GM12878 (cell line): Measurements from ENCODE around the gene LRRK1. TPM values are rescaled to one million over a fixed set of nuclear protein-coding genes. Genes with fewer than 3 reads are reported as not detected.

Experiments
- ATAC-seq: fragments of 200-7000 bp; cut with Tn5 transposase; 3 replicates; pipeline ENCODE4 v1.9.1; 2020; ENCODE audit warnings: mild to moderate bottlenecking, moderate library complexity
- BruUV-seq: library from RNA; stranded (reverse); fragments of 400-500 nt; replicated peaks from 2 replicates; lab custom pipeline; 2021; lab: Mats Ljungman, UMichigan
- CTCF ChIA-PET: fragments of 300-600 bp; sonication (Branson Sonifier 250); formaldehyde crosslinking; extraction: SDS; loops from one replicate; lab custom pipeline; 2021; ENCODE audit warnings: inconsistent platforms; lab: Yijun Ruan, JAX
- POLR2A ChIA-PET: fragments of 350-600 bp; formaldehyde crosslinking; extraction: SDS; loops from one replicate; lab custom pipeline; 2021; ENCODE audit warnings: inconsistent platforms; lab: Charles Lee
- RAD21 ChIA-PET: fragments of 300-600 bp; sonication (Branson Sonifier 250); formaldehyde crosslinking; loops from one replicate; lab custom pipeline; 2023; ENCODE audit warnings: antibody characterized with exemption; ENCODE audit not compliant: unreplicated experiment; lab: Charles Lee
- SMC1A ChIA-PET: fragments of 300-600 bp; sonication (Branson Sonifier 250); formaldehyde crosslinking; loops from one replicate; lab custom pipeline; 2023; ENCODE audit not compliant: unreplicated experiment, uncharacterized antibody; lab: Charles Lee
- DNase-seq: peaks from one replicate; pipeline ENCODE4 v3.0.0-alpha.2; 2011; ENCODE audit warnings: low read depth, low spot score
- FAIRE-seq: peaks from 3 replicates; lab custom pipeline; 2011; peaks lifted over from hg19 to GRCh38; lab: Jason Lieb, UNC
- H2AFZ ChIP-seq: 2 replicates; pipeline ENCODE4 v1.6.0; 2011; ENCODE audit warnings: low read depth, low read length, control low read depth; ENCODE audit not compliant: control insufficient read depth
- H3K27ac ChIP-seq: 2 replicates; pipeline ENCODE4 v1.5.1; 2011; ENCODE audit warnings: control low read depth; ENCODE audit not compliant: control insufficient read depth, insufficient read depth
- H3K27me3 ChIP-seq, 2 experiments: replicated peaks in 1 of 2; 2 replicates each; pipeline versions ENCODE4 v1.6.0 to v1.6.1; 2011; ENCODE audit warnings: low read length in 1 of 2; ENCODE audit not compliant: control insufficient read depth in 2 of 2, insufficient read depth in 2 of 2
- H3K36me3 ChIP-seq, 2 experiments: 2 replicates each; pipeline ENCODE4 v1.5.1; 2011; ENCODE audit warnings: low read length in 1 of 2; ENCODE audit not compliant: control insufficient read depth in 2 of 2, insufficient read depth in 2 of 2
- H3K4me1 ChIP-seq: 2 replicates; pipeline ENCODE4 v1.6.1; 2011; ENCODE audit warnings: mild to moderate bottlenecking, low read length, moderate library complexity, mixed read lengths; ENCODE audit not compliant: control insufficient read depth, insufficient read depth
- H3K4me2 ChIP-seq: 2 replicates; pipeline ENCODE4 v1.6.0; 2011; ENCODE audit warnings: control low read depth; ENCODE audit not compliant: control insufficient read depth, insufficient read depth
- H3K4me3 ChIP-seq: fragments of 200-600 bp; sonication (generic); 2 replicates; pipeline ENCODE4 v1.5.1; 2016
- H3K79me2 ChIP-seq: 2 replicates; pipeline ENCODE4 v1.6.0; 2011; ENCODE audit warnings: low read length; ENCODE audit not compliant: control insufficient read depth, insufficient read depth
- H3K9ac ChIP-seq: 2 replicates; pipeline ENCODE4 v1.8.0; 2011; ENCODE audit warnings: low read length, control low read depth, mixed read lengths; ENCODE audit not compliant: control insufficient read depth, insufficient read depth
- H3K9me3 ChIP-seq: replicated peaks from 3 replicates; pipeline ENCODE4 v1.5.1; 2011; ENCODE audit warnings: mild to moderate bottlenecking, low read length; ENCODE audit not compliant: control insufficient read depth, insufficient read depth
- H4K20me1 ChIP-seq: 2 replicates; pipeline ENCODE4 v1.6.0; 2011; ENCODE audit not compliant: control insufficient read depth, insufficient read depth
- MEF2B ChIP-seq: fragments of 450-650 bp; IDR thresholded peaks from 2 replicates; pipeline ENCODE4 v1.6.1; 2018; ENCODE audit warnings: mild to moderate bottlenecking, moderate library complexity; ENCODE audit not compliant: partially characterized antibody, poor library complexity, severe bottlenecking
- RUNX3 ChIP-seq: IDR thresholded peaks from 2 replicates; pipeline ENCODE4 v1.6.1; 2012; ENCODE audit warnings: low read length, inconsistent platforms
- WGBS: methylation state at CpG from one replicate; pipeline ENCODE4 v1.1.6; 2016; ENCODE audit warnings: low lambda C conversion rate; ENCODE audit not compliant: insufficient replicate concordance, insufficient coverage; ENCODE audit errors: missing lambda C conversion rate; 5-methylcytosine and 5-hydroxymethylcytosine counted together
- in situ Hi-C: fragments of 300-500 bp; cut with MboI; formaldehyde crosslinking; loops from 9 replicates; pipeline ENCODE4 v1.14.3; 2018; ENCODE audit warnings: mixed read lengths
- intact Hi-C: fragments of 100-400 bp; cut with micrococcal nuclease; formaldehyde crosslinking; loops from one replicate; pipeline ENCODE4 v1.14.2; 2022; ENCODE audit not compliant: unreplicated experiment
- polyA plus RNA-seq, 11 experiments: library from polyadenylated mRNA; depleted of rRNA in 4 of 11; unstranded in 6 of 11; stranded (reverse) in 5 of 11; fragments of >200 nt; fragmentation: Nextera tagmentation in 4 of 11; fragmentation: Illumina TruSeq in 1 of 11; extraction: Ambion mirVana in 4 of 11; extraction: Trizol in 1 of 11; gene quantifications; 1 replicate in 1 of 11; 2 replicates in 10 of 11; pipeline versions ENCODE4 v1.2.1 to v1.2.3, GENCODE V29; 2011 to 2016; ENCODE audit warnings: inconsistent platforms in 2 of 11, missing spikeins in 2 of 11, low read depth in 1 of 11
- total RNA-seq, 4 experiments: library from RNA; depleted of rRNA in 3 of 4; stranded (reverse); fragments of >200 nt in 3 of 4; fragmentation: Illumina TruSeq in 1 of 4; extraction: Trizol in 1 of 4; gene quantifications; 2 replicates each; pipeline versions ENCODE4 v1.2.1 to v1.2.3, GENCODE V29; 2013 to 2021
- TF ChIP-seq, protein P1 (sequence below): fragments of 450-650 bp; IDR thresholded peaks from 2 replicates; pipeline ENCODE4 v1.6.1; 2016; ENCODE audit warnings: mild to moderate bottlenecking, moderate library complexity, borderline replicate concordance

LRRK1 gene
- total and polyA plus RNA-seq, 10 of the 15 experiments (the other 5 are each of a cell fraction or from before 2014, with no cell fraction given) = 2.2 to 58.3 (median 17.9) TPM

DNA sequence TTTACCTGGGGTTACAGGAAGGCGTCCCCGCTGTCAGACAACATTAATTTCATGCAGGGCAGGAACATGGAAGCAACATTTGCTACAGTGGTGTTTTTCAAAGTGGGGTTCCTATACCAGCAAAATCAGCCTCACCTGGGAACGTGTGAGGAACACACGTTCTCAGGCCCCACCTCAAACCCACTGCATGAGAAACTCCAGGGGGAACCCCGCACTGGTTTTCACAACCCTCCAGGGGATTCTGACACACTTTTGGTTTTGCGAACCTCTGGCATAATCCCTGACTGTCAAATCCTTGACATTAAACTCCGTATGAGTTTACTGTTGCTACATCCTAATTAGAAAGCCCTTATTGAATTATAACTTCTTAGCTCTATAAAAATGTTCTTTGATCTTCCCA lies 127.7 kb downstream of the LRRK1 start:
- no peak for FAIRE-seq
- RAD21 ChIA-PET = no interaction called here
- in situ Hi-C loops (no loop called here), intact Hi-C loops (no loop called here)
- Histone ChIP-seq H3K27me3 (no peaks in the 10 kb centered on the region), H3K79me2 (no peaks in the 10 kb centered on the region), H3K4me2 (no peak overlapping the region), H3K9ac (no peak overlapping the region), H3K4me3 (no peak overlapping the region), H2AFZ (no peak overlapping the region), H3K27ac (no peak overlapping the region), H4K20me1 (0 out of 2 replicates have a peak, but pooled peaks cover 2% of the 10 kb centered on the region), H3K9me3 (no peaks in the 10 kb centered on the region), H3K4me1 (no peaks in the 10 kb centered on the region), H3K36me3 (peaks cover 21 to 31% of the 10 kb centered on the region in 2 experiments)
- POLR2A ChIA-PET = no interaction called here
- peak; percentile 36; the same call in 2 of the 3 replicates for ATAC-seq
- WGBS = 46% methylated on average over 7 of the region's 7 CpGs
- SMC1A ChIA-PET = interaction anchor here (0.9 kb wide), 1 partner anchor 175 kb away, joined by 4 read pairs; no protein-coding TSS in a partner anchor
- no peak for DNase-seq
- TF ChIP-seq, protein P1, sequence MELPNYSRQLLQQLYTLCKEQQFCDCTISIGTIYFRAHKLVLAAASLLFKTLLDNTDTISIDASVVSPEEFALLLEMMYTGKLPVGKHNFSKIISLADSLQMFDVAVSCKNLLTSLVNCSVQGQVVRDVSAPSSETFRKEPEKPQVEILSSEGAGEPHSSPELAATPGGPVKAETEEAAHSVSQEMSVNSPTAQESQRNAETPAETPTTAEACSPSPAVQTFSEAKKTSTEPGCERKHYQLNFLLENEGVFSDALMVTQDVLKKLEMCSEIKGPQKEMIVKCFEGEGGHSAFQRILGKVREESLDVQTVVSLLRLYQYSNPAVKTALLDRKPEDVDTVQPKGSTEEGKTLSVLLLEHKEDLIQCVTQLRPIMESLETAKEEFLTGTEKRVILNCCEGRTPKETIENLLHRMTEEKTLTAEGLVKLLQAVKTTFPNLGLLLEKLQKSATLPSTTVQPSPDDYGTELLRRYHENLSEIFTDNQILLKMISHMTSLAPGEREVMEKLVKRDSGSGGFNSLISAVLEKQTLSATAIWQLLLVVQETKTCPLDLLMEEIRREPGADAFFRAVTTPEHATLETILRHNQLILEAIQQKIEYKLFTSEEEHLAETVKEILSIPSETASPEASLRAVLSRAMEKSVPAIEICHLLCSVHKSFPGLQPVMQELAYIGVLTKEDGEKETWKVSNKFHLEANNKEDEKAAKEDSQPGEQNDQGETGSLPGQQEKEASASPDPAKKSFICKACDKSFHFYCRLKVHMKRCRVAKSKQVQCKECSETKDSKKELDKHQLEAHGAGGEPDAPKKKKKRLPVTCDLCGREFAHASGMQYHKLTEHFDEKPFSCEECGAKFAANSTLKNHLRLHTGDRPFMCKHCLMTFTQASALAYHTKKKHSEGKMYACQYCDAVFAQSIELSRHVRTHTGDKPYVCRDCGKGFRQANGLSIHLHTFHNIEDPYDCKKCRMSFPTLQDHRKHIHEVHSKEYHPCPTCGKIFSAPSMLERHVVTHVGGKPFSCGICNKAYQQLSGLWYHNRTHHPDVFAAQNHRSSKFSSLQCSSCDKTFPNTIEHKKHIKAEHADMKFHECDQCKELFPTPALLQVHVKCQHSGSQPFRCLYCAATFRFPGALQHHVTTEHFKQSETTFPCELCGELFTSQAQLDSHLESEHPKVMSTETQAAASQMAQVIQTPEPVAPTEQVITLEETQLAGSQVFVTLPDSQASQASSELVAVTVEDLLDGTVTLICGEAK = no peak
- TF ChIP-seq RUNX3 (peak; percentile 34; the same call in 1 of the 2 replicates), MEF2B (peak; percentile 46)
- CTCF ChIA-PET = interaction anchor here (0.6 to 1.4 kb wide), 2 partner anchors 14 to 333 kb away, joined by 3 read pairs; no protein-coding TSS in a partner anchor
- no TSS peak for BruUV-seq
